ENCODE measurements around the gene SNX14. TPM values are rescaled to one million over a fixed set of nuclear protein-coding genes. Genes with fewer than 3 reads are reported as not detected.

SNX14 gene
- total and polyA plus RNA-seq, 2 of the 13 experiments (the other 11 are each of a cell fraction or from before 2014, with no cell fraction given): 83.5 to 112 TPM

DNA sequence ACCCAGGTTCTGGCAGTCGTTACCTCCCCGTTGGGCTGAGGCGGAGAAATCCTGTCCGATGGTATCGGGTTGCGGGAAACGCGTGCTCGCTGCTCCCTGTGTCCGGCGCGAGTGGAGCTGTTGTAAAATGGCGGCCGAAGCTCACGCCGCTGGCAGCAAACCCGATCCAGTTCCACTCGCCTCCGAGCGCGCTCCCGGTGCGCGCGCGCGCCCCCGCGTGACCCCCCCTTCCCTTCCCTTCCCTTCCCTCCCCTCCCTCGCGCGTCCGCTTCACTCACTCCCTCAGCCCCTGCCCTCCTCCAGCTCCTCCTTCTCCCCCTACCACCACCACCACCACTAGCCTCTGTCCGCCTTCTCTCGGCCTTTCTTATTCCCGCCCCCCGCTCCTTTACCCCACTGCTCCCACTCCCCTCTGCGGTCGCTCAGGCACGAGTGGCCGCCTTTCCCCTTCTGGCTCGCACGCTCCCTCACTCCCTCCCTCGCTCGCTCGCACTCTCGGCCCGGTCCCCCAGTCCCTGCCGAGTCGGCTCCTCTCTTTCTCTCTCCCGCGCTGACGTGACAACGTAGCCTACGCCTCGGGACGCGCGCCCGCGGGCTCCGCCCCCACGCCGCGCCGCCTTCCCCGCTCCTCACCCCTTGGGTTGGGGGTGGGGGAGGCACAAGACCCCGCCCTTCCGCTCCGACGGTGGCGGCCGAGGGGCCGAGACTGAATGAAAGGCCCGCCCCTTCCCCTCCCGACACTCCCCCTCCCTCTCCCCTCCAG lies 49.3 kb upstream of the SNX14 start, which contains the start of gene SYNCRIP:
Gene SYNCRIP (minus strand): TSS at position 113 of the 763 bp plus-strand sequence. CDS start 1,447 bp downstream, outside the sequence.
- peaks cover 48% of the 10 kb centered on the region for H3K79me2 ChIP-seq (ENCODE audit: insufficient read depth, low read length)
- ChIA-PET POLR2A (interaction anchor here (0.5 to 5.1 kb wide), 21 partner anchors 8 to 239 kb away, joined by 3 to 245 read pairs (median 5); partner anchors contain the start of gene SNX14), CTCF (ENCODE audit: low intra/inter-chr PET ratio, low total read pairs) (no interaction called here)
- H4K20me1 ChIP-seq (ENCODE audit: insufficient read depth, low read length): peaks cover 41% of the 10 kb centered on the region
- intact Hi-C loops (cut with micrococcal nuclease; ENCODE audit: unreplicated experiment): loop anchor here (1.0 to 2.0 kb wide), 2 partner anchors 35 to 50 kb away; partner anchors contain the start of gene SNX14
- under 1% methylated on average over 65 of the region's 76 CpGs for WGBS (ENCODE audit: low lambda C conversion rate)
- H3K27ac ChIP-seq (ENCODE audit: extremely low read length, insufficient read depth, low read length): peak within 1 kb of the TSS; percentile 99
- no peaks in the 10 kb centered on the region for H3K9me3 ChIP-seq (ENCODE audit: low read length)
- H3K36me3 ChIP-seq (replicated peaks in 1 of 2; ENCODE audit: control insufficient read depth in 1 of 2, insufficient read depth in 2 of 2, low read length in 2 of 2): peaks cover 4 to 24% of the 10 kb centered on the region in 2 experiments
- H3K4me1 ChIP-seq (ENCODE audit: insufficient read depth, low read length): peaks cover 38% of the 10 kb centered on the region
- FAIRE-seq (peak; percentile 47), DNase-seq (ENCODE audit: low spot score) (peak; percentile 95), ATAC-seq (peak; percentile 83)
- H2AFZ ChIP-seq (ENCODE audit: low read length): no peak within 1 kb of the TSS
- H3K4me3 ChIP-seq (replicated peaks in 1 of 3; ENCODE audit: insufficient read depth in 1 of 3, low read depth in 2 of 3, low read length in 3 of 3): peak within 1 kb of the TSS; percentile 78 to 96 (median 96)
- H3K27me3 ChIP-seq (ENCODE audit: control insufficient read depth in 1 of 2, insufficient read depth in 2 of 2, low read length in 2 of 2): no peaks in the 10 kb centered on the region; a peak in 1 of 5 replicates
- H3K4me2 ChIP-seq (ENCODE audit: low read depth, low read length): peak within 1 kb of the TSS; percentile 87
- H3K9ac ChIP-seq (ENCODE audit: insufficient read depth, low read depth, low read length): peak within 1 kb of the TSS; percentile 99
- in situ Hi-C loops (cut with HindIII; ENCODE audit: extremely low pct_ligation_motif_present, low pct_unique_long_range_greater_than_20kb): loop anchor here (5.0 kb wide), 1 partner anchor 34 kb away; no protein-coding TSS in a partner anchor
- BruUV-seq (replicated peaks): no TSS peak
- TF ChIP-seq, protein P1, sequence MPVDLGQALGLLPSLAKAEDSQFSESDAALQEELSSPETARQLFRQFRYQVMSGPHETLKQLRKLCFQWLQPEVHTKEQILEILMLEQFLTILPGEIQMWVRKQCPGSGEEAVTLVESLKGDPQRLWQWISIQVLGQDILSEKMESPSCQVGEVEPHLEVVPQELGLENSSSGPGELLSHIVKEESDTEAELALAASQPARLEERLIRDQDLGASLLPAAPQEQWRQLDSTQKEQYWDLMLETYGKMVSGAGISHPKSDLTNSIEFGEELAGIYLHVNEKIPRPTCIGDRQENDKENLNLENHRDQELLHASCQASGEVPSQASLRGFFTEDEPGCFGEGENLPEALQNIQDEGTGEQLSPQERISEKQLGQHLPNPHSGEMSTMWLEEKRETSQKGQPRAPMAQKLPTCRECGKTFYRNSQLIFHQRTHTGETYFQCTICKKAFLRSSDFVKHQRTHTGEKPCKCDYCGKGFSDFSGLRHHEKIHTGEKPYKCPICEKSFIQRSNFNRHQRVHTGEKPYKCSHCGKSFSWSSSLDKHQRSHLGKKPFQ (CRISPR knock-in tag; IDR thresholded peaks at IDR 0.05; ENCODE audit: insufficient replicate concordance): peak; percentile 68
- TF ChIP-seq RBFOX2 (IDR thresholded peaks at IDR 0.05; ENCODE audit: low read depth, low read length) (peak; percentile 77), ATF4 (CRISPR knock-in tag; IDR thresholded peaks at IDR 0.05) (peak in 1 of 2 experiments; percentile 75; a peak in 2 of 4 replicates), ZNF430 (CRISPR knock-in tag; IDR thresholded peaks at IDR 0.05) (0 out of 2 replicates have a peak, but pooled peaks have one; percentile 26), TAF1 (CRISPR knock-in tag; IDR thresholded peaks at IDR 0.05) (peak; percentile 81), HNF4A (CRISPR knock-in tag; IDR thresholded peaks at IDR 0.05) (peak; percentile 24; the same call in 1 of the 2 replicates), SALL1 (CRISPR knock-in tag; IDR thresholded peaks at IDR 0.05) (no peak; the same call in 1 of the 2 replicates), PCBP1 (IDR thresholded peaks at IDR 0.05; ENCODE audit: borderline replicate concordance, low read depth, low read length) (peak; percentile 87), SIN3A (IDR thresholded peaks at IDR 0.05; ENCODE audit: borderline replicate concordance, low read depth, low read length) (peak; percentile 49; the same call in 1 of the 2 replicates), ZC3H4 (CRISPR knock-in tag; IDR thresholded peaks at IDR 0.05; ENCODE audit: borderline replicate concordance) (0 out of 2 replicates have a peak, but pooled peaks have one; percentile 30), ISL2 (CRISPR knock-in tag; IDR thresholded peaks at IDR 0.05) (peak; percentile 31), ZFP37 (CRISPR knock-in tag; IDR thresholded peaks at IDR 0.05; ENCODE audit: borderline replicate concordance) (no peak), FOXA3 (CRISPR knock-in tag; IDR thresholded peaks at IDR 0.05) (peak; percentile 12; the same call in 1 of the 2 replicates), RAD21 (CRISPR knock-in tag; IDR thresholded peaks at IDR 0.05) (no peak), ZNF605 (CRISPR knock-in tag; IDR thresholded peaks at IDR 0.05) (peak; percentile 78)
- TF ChIP-seq, protein P2, sequence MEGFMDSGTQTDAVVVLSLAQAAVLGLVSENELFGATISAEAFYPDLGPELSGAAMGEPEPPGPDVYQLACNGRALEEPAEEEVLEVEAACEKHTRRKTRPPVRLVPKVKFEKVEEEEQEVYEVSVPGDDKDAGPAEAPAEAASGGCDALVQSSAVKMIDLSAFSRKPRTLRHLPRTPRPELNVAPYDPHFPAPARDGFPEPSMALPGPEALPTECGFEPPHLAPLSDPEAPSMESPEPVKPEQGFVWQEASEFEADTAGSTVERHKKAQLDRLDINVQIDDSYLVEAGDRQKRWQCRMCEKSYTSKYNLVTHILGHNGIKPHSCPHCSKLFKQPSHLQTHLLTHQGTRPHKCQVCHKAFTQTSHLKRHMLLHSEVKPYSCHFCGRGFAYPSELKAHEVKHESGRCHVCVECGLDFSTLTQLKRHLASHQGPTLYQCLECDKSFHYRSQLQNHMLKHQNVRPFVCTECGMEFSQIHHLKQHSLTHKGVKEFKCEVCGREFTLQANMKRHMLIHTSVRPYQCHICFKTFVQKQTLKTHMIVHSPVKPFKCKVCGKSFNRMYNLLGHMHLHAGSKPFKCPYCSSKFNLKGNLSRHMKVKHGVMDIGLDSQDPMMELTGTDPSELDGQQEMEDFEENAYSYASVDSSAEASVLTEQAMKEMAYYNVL (CRISPR knock-in tag; IDR thresholded peaks at IDR 0.05; ENCODE audit: borderline replicate concordance): no peak

All from HepG2 (cell line).